RWPE2 (cell line): ENCODE results near the gene BNC1.

Source experiments
- ATAC-seq: fragments of 200-7000 bp; cut with Tn5 transposase; 3 replicates; pipeline ENCODE4 v1.9.1; 2021; ENCODE audit warnings: low read depth
- DNase-seq: peaks from one replicate; pipeline ENCODE4 v3.0.0-alpha.2; 2020; ENCODE audit warnings: low spot score
- H3K27ac ChIP-seq: fragments of 450-650 bp; 2 replicates; pipeline ENCODE4 v1.5.1; 2017; ENCODE audit warnings: mild to moderate bottlenecking; ENCODE audit not compliant: poor library complexity, severe bottlenecking
- H3K27me3 ChIP-seq: fragments of 250-450 bp; sonication (Bioruptor Pico); 2 replicates; pipeline ENCODE4 v1.5.1; 2021; ENCODE audit warnings: mild to moderate bottlenecking, moderate library complexity; ENCODE audit not compliant: insufficient read depth, poor library complexity, severe bottlenecking
- H3K36me3 ChIP-seq: fragments of 250-450 bp; sonication (Bioruptor Pico); 2 replicates; pipeline ENCODE4 v1.5.1; 2020; ENCODE audit warnings: low read depth, mild to moderate bottlenecking, moderate library complexity
- H3K4me1 ChIP-seq: fragments of 250-450 bp; sonication (Bioruptor Pico); 2 replicates; pipeline ENCODE4 v1.5.1; 2021; ENCODE audit warnings: mild to moderate bottlenecking, moderate library complexity; ENCODE audit not compliant: insufficient read depth, poor library complexity, severe bottlenecking
- H3K4me3 ChIP-seq: fragments of 250-450 bp; sonication (Bioruptor Pico); 2 replicates; pipeline ENCODE4 v1.5.1; 2021; ENCODE audit warnings: mild to moderate bottlenecking, moderate library complexity; ENCODE audit not compliant: severe bottlenecking
- H3K9me3 ChIP-seq: fragments of 250-450 bp; sonication (Bioruptor Pico); 2 replicates; pipeline ENCODE4 v1.5.1; 2021; ENCODE audit warnings: mild to moderate bottlenecking, moderate library complexity; ENCODE audit not compliant: severe bottlenecking
- TF ChIP-seq, protein P1 (sequence below): fragments of 450-650 bp; IDR thresholded peaks from one replicate; pipeline ENCODE4 v1.5.1; 2017; ENCODE audit warnings: mild to moderate bottlenecking, moderate library complexity; ENCODE audit not compliant: poor library complexity, severe bottlenecking

BNC1 gene

DNA sequence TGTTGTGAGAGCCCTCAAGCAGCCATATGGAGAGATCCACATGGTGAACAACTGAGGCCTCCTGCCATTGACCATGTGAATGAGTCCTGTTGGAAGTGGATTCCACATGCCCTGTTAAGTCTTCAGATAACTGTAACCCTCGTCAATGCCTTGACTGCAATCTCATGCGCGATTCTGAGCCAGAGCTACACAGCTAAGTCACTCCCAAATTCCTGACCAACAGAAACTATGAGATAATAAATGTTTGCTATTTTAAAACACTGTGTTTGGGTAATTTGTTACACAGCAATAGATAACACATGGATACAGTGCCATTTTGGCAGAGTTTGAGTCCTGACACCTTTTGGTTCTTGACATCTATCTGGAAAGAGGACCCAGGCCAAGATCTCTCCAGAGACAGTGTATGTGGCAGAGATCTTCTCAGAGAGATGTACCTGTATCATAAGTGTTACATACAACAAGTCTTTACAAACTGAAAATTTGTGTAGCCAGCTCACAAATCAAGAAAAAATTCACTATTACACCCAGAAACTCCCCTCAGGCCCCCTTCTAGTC is 34.5 kb upstream of the BNC1 start:
- H3K27ac ChIP-seq = no peak overlapping the region
- no peaks in the 10 kb centered on the region for H3K9me3 ChIP-seq
- TF ChIP-seq, protein P1, sequence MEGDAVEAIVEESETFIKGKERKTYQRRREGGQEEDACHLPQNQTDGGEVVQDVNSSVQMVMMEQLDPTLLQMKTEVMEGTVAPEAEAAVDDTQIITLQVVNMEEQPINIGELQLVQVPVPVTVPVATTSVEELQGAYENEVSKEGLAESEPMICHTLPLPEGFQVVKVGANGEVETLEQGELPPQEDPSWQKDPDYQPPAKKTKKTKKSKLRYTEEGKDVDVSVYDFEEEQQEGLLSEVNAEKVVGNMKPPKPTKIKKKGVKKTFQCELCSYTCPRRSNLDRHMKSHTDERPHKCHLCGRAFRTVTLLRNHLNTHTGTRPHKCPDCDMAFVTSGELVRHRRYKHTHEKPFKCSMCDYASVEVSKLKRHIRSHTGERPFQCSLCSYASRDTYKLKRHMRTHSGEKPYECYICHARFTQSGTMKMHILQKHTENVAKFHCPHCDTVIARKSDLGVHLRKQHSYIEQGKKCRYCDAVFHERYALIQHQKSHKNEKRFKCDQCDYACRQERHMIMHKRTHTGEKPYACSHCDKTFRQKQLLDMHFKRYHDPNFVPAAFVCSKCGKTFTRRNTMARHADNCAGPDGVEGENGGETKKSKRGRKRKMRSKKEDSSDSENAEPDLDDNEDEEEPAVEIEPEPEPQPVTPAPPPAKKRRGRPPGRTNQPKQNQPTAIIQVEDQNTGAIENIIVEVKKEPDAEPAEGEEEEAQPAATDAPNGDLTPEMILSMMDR = no peak
- no peaks in the 10 kb centered on the region for H3K27me3 ChIP-seq
- ATAC-seq = no peak
- no peak overlapping the region for H3K4me3 ChIP-seq
- DNase-seq = no peak
- H3K36me3 ChIP-seq = no peaks in the 10 kb centered on the region
- peaks cover 49% of the 10 kb centered on the region for H3K4me1 ChIP-seq

DNA sequence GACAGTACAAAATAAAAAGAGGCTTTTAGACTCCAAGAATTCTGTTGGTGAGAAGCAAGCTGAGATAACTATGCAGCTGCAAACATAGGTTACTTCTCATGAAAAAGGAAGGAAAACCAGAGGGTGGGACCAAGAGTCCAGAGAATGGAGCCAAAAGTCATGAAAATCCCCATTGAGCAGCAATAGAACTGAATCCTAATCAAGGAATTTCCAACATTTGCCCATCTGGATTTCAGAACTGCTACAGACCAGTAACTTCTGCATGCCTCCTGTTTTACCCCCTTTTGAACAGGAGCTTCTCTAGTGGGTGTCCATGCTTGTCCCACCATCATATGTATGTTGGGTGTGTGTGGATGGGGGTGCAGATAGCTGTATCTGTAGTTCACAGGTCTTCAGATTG is 33.6 kb upstream of the BNC1 start:
- no peak for DNase-seq
- Histone ChIP-seq H3K4me3 (no peak overlapping the region), H3K9me3 (no peaks in the 10 kb centered on the region), H3K27ac (no peak overlapping the region), H3K4me1 (peaks cover 40% of the 10 kb centered on the region), H3K36me3 (no peaks in the 10 kb centered on the region), H3K27me3 (no peaks in the 10 kb centered on the region)
- no peak for ATAC-seq
- TF ChIP-seq, protein P1 = no peak

DNA sequence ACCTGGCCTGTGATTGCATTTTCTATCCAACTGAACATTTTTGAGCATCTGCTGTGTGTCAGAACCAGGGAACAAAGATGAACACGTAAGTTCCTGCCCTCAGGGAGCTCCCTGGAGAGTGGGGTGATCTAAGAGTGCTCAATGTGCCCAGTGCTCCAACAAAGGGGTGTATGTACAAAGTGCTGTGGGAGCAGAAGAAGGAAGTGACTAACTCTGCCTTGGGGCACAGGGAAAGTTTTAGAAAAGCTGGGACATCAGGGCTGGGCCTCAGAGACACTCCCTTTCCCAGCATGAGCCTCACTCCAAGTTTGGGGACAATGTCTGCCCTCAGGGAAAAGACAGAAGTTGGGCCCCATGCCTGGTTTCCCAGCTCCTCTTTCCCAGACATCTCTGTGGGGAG is 27.6 kb upstream of the BNC1 start:
- TF ChIP-seq, protein P1 = no peak
- H3K9me3 ChIP-seq = no peaks in the 10 kb centered on the region
- H3K36me3 ChIP-seq = no peaks in the 10 kb centered on the region
- H3K4me1 ChIP-seq = peaks cover 36% of the 10 kb centered on the region
- no peaks in the 10 kb centered on the region for H3K27me3 ChIP-seq
- peak overlapping the region; percentile 80 for H3K27ac ChIP-seq
- H3K4me3 ChIP-seq = no peak overlapping the region
- peak; percentile 78 for ATAC-seq
- DNase-seq = no peak

DNA sequence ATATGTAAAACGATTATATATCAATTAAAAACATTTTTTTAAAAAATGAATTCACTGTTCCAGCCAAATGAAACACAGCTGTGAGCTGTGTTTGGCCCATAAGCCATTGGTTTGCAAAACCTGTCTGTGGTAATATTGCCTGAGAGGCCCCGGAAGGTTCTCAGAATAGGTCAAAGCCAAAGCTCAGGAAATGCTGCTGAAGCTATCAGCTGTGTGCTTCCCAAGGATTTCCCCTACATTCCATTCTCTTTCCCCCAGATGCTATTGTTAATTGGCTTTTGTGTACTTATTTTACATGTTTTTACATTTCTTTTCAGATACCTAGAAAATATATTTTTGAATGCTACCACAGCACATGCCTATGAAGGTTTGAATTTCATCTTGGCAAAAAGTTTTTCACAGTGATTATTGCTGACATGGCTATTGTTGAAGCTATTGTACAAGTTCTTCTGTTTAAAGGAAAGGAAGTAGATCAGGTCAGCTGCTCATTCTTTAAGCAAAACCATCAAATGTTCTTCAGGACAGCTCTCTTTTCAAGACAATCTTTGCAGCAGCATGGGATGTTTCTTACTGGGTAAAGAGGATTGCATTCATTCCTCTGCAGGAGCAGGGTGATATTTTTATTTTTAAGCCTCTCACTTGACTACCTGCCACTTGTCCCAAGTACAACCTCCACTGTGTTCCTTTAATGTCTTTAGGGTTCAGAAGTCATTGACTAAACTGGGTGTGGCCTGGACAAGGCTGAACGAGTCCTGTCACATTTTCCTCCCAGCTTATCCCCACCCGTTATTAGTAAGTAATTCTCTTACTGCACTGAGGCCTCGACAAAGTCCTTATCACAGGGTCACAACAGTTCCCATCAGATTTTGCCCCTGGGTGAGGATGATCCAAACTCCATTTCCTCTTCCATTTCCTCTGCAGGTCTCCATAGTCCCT is 26.3 kb upstream of the BNC1 start:
- H3K9me3 ChIP-seq = no peaks in the 10 kb centered on the region
- H3K36me3 ChIP-seq = no peaks in the 10 kb centered on the region
- no peak overlapping the region for H3K4me3 ChIP-seq
- H3K27me3 ChIP-seq = no peaks in the 10 kb centered on the region
- H3K4me1 ChIP-seq = peaks cover 44% of the 10 kb centered on the region
- peak; percentile 32 for ATAC-seq
- peak overlapping the region; percentile 80 for H3K27ac ChIP-seq
- DNase-seq = no peak
- TF ChIP-seq, protein P1 = no peak

DNA sequence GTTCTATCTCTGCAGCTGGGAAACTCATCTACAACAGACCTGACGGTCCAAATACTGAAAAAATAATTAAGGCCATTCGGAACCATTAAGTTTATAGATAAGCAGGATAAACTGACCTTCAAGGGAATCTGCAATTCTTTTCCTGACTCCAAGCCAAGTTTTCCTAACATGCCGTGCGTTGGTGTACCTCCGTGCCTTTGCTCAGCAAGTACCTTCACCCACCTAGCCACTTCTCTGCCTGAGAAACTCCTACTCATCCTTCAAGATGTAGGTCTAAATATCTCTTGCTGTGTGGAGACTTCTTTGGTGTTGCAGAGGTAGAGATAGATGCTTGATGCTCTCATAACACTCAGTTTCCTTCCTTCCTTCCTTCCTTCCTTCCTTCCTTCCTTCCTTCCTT is 24.2 kb upstream of the BNC1 start:
- DNase-seq (no peak), ATAC-seq (no peak)
- H3K36me3 ChIP-seq = no peaks in the 10 kb centered on the region
- H3K27ac ChIP-seq = peak overlapping the region; percentile 97
- TF ChIP-seq, protein P1 = no peak
- H3K27me3 ChIP-seq = no peaks in the 10 kb centered on the region
- peaks cover 63% of the 10 kb centered on the region for H3K4me1 ChIP-seq
- H3K4me3 ChIP-seq = no peak overlapping the region
- H3K9me3 ChIP-seq = no peaks in the 10 kb centered on the region
